K562 (cell line): ENCODE results near the gene TAL1. TPM values are rescaled to one million over a fixed set of nuclear protein-coding genes. Genes with fewer than 3 reads are reported as not detected.

Source experiments
- ARID4B ChIP-seq: sonication (generic); formaldehyde crosslinking; IDR thresholded peaks from 2 replicates; pipeline ENCODE4 v1.8.0; 2022; ENCODE audit warnings: mild to moderate bottlenecking, missing genetic modification reagents
- DLX4 ChIP-seq: fragments of 250-450 bp; sonication (Bioruptor Pico); IDR thresholded peaks from 2 replicates; pipeline ENCODE4 v1.6.1; 2021; ENCODE audit warnings: mild to moderate bottlenecking
- E2F6 ChIP-seq, 2 experiments: IDR thresholded peaks; 2 replicates each; pipeline ENCODE4 v1.6.1; 2011; ENCODE audit warnings: borderline replicate concordance in 1 of 2, control low read depth in 1 of 2, low read depth in 1 of 2, low read length in 1 of 2, mild to moderate bottlenecking in 1 of 2, mixed read lengths in 1 of 2, moderate library complexity in 1 of 2; ENCODE audit not compliant: insufficient read depth in 1 of 2, insufficient read length in 1 of 2, poor library complexity in 1 of 2, severe bottlenecking in 1 of 2; ENCODE audit errors: extremely low read depth in 1 of 2
- ESRRA ChIP-seq: fragments of 450-650 bp; IDR thresholded peaks from 2 replicates; pipeline ENCODE4 v1.6.1; 2014; ENCODE audit warnings: low read depth, mild to moderate bottlenecking, moderate library complexity, borderline replicate concordance
- FOXK1 ChIP-seq: sonication (generic); formaldehyde crosslinking; IDR thresholded peaks from 2 replicates; pipeline ENCODE4 v1.8.0; 2022; ENCODE audit warnings: missing genetic modification reagents, mild to moderate bottlenecking, borderline replicate concordance
- HMBOX1 ChIP-seq: sonication (generic); IDR thresholded peaks from 2 replicates; pipeline ENCODE4 v1.6.1; 2016
- HMG20B ChIP-seq: fragments of 250-450 bp; sonication (Bioruptor Pico); IDR thresholded peaks from 2 replicates; pipeline ENCODE4 v1.5.0; 2021; ENCODE audit warnings: mild to moderate bottlenecking
- MTA2 ChIP-seq: fragments of 450-650 bp; IDR thresholded peaks from 2 replicates; pipeline ENCODE4 v1.6.1; 2016; ENCODE audit warnings: low read depth
- NRF1 ChIP-seq, 2 experiments: fragments of 450-650 bp; IDR thresholded peaks in 1 of 2; conservative IDR thresholded peaks in 1 of 2; 2 replicates each; pipeline ENCODE4 v1.6.1; 2014; ENCODE audit warnings: mild to moderate bottlenecking in 2 of 2
- RBM17 ChIP-seq: fragments of 200-400 bp; formaldehyde crosslinking; IDR thresholded peaks from 2 replicates; pipeline ENCODE4 v1.6.1; 2017; ENCODE audit warnings: low read depth, mild to moderate bottlenecking, low read length, borderline replicate concordance
- XRCC4 ChIP-seq: IDR thresholded peaks from one replicate; pipeline ENCODE4 v1.6.1; 2011; ENCODE audit not compliant: insufficient read depth, insufficient read length; ENCODE audit errors: extremely low read depth
- ZC3H4 ChIP-seq: sonication (generic); formaldehyde crosslinking; IDR thresholded peaks from 2 replicates; pipeline ENCODE4 v1.9.0; 2021; ENCODE audit warnings: missing genetic modification reagents, borderline replicate concordance
- ZNF134 ChIP-seq: fragments of 250-450 bp; sonication (Bioruptor Pico); conservative IDR thresholded peaks from 2 replicates; pipeline ENCODE4 v1.4.0; 2020
- ZNF184 ChIP-seq: sonication (generic); formaldehyde crosslinking; IDR thresholded peaks from 2 replicates; pipeline ENCODE4 v1.5.0; 2020; ENCODE audit warnings: missing genetic modification reagents
- ZNF398 ChIP-seq: fragments of 250-450 bp; sonication (Bioruptor Pico); IDR thresholded peaks from 2 replicates; pipeline ENCODE4 v1.8.0; 2021; ENCODE audit warnings: moderate library complexity, mild to moderate bottlenecking, inconsistent platforms
- ZNF695 ChIP-seq: fragments of 450-650 bp; formaldehyde crosslinking; IDR thresholded peaks from 2 replicates; pipeline ENCODE4 v1.4.0; 2020; ENCODE audit warnings: mild to moderate bottlenecking, moderate library complexity
- ZNF696 ChIP-seq: fragments of 250-450 bp; sonication (Bioruptor Pico); conservative IDR thresholded peaks from 2 replicates; pipeline ENCODE4 v1.4.0; 2020; ENCODE audit warnings: mild to moderate bottlenecking, moderate library complexity
- polyA plus RNA-seq, 8 experiments: library from polyadenylated mRNA; depleted of rRNA in 4 of 8; stranded (reverse) in 5 of 8; unstranded in 3 of 8; fragments of >200 nt; fragmentation: Nextera tagmentation in 2 of 8; fragmentation: Illumina TruSeq in 1 of 8; extraction: Ambion mirVana in 2 of 8; extraction: Trizol in 1 of 8; gene quantifications; 2 replicates each; pipeline versions ENCODE4 v1.2.1 to v1.2.3, GENCODE V29; 2011 to 2014; ENCODE audit warnings: inconsistent platforms in 1 of 8, missing spikeins in 1 of 8
- total RNA-seq, 7 experiments: library from RNA; depleted of rRNA in 6 of 7; stranded (reverse); fragments of >200 nt in 6 of 7; fragmentation: Illumina TruSeq in 2 of 7; extraction: Trizol in 2 of 7; gene quantifications; 2 replicates each; pipeline versions ENCODE4 v1.2.1 to v1.2.3, GENCODE V29; 2011 to 2021; ENCODE audit warnings: low replicate concordance in 1 of 7

Gene TAL1
- total and polyA plus RNA-seq, 9 of the 15 experiments (the other 6 are each of a cell fraction or from before 2014, with no cell fraction given), result 18.5 to 106 (median 59.7) TPM

GRCh38 chr1:47181095-47181954, 50.7 kb downstream of the TAL1 start (continued):
- TF ChIP-seq ZNF695 (peak; percentile 92; the same call in 1 of the 2 replicates), E2F6 (IDR thresholded peaks at IDR 0.05; ENCODE audit: borderline replicate concordance in 1 of 2, extremely low read depth in 1 of 2, insufficient read depth in 1 of 2, insufficient read length in 1 of 2, low read depth in 1 of 2, low read length in 1 of 2, poor library complexity in 1 of 2, severe bottlenecking in 1 of 2) (peak in 1 of 2 experiments; percentile 12), ARID4B (peak; percentile 72; the same call in 1 of the 2 replicates), RBM17 (no peak), FOXK1 (CRISPR knock-in tag) (no peak), ZNF184 (CRISPR knock-in tag) (no peak), ZNF696 (CRISPR knock-in tag) (peak; percentile 84; the same call in 1 of the 2 replicates), ZNF134 (CRISPR knock-in tag) (peak; percentile 82), HMBOX1 (0 out of 2 replicates have a peak, but pooled peaks have one; percentile 16), HMG20B (CRISPR knock-in tag) (no peak), ZNF398 (CRISPR knock-in tag) (no peak), NRF1 (conservative IDR thresholded peaks at IDR 0.05 in 1 of 2, IDR thresholded peaks at IDR 0.05 in 1 of 2) (peak; percentile 36 to 54), ZC3H4 (CRISPR knock-in tag) (no peak), DLX4 (CRISPR knock-in tag) (no peak), ESRRA (peak; percentile 85; the same call in 1 of the 2 replicates), XRCC4 (no peak), MTA2 (peak; percentile 100)
